Measurements from ENCODE around the gene CD7.

DNA sequence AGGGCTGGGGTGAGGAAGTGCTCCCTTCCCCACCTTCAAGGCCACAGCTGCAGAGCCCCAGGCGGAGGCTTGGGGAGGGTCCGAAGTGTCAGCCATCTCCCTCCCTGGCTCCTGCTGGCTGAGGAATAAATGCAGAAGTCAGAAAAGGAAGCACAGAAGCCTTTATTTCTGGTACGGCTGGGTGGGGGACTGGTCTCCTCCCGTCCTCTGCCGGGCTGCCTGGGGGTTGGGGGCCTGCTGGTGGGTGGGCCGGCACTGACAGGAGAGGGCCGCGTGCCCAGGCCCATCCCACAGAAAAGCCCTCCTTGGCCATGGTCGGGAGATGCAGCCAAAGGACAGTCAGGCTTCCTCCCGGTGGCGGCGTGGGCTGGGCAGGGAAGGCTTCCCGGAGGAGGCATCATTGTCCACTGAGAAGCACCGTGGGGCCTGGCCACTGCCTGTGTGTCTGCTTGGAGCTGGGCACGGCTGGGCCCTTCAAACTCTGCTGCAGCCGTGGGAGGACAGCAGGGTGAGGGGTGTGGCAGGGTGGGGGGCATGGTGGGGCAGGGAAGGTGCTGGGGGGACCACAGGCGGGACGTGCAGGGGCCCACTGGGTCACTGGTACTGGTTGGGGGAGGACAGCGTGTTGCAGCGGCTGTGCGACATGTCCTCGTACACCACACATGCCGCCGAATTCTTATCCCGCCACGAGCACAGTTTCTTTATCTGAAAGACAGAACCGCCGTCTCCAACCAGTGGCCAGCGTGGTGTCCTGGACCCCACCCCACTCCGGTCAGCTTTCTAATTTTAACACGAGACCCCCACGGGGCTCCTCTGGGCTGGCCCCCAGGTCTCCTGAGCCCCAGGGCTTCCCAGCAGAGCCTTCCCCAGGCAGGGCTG, 2.4 kb downstream of the CD7 start:
- peak in 1 of 3 donors; percentile 47 for TF ChIP-seq POLR2AphosphoS5 (IDR thresholded peaks at IDR 0.05)
- TF ChIP-seq, protein P1, sequence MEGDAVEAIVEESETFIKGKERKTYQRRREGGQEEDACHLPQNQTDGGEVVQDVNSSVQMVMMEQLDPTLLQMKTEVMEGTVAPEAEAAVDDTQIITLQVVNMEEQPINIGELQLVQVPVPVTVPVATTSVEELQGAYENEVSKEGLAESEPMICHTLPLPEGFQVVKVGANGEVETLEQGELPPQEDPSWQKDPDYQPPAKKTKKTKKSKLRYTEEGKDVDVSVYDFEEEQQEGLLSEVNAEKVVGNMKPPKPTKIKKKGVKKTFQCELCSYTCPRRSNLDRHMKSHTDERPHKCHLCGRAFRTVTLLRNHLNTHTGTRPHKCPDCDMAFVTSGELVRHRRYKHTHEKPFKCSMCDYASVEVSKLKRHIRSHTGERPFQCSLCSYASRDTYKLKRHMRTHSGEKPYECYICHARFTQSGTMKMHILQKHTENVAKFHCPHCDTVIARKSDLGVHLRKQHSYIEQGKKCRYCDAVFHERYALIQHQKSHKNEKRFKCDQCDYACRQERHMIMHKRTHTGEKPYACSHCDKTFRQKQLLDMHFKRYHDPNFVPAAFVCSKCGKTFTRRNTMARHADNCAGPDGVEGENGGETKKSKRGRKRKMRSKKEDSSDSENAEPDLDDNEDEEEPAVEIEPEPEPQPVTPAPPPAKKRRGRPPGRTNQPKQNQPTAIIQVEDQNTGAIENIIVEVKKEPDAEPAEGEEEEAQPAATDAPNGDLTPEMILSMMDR (IDR thresholded peaks at IDR 0.05 in 8 of 11, conservative IDR thresholded peaks at IDR 0.05 in 3 of 11) = no peak
- no peak for TF ChIP-seq POLR2A (IDR thresholded peaks at IDR 0.05)

Measured in spleen (tissue), 7 donors.